IPS-15b (cell line): ENCODE results near the gene TCF19.
"Not testable (repeated sequence)": the region's sequence is repeated elsewhere in the genome, so short reads cannot be mapped to it uniquely, and the experiment has no call there.

Experiments used
- H3K27me3 ChIP-seq: one replicate; pipeline ENCODE4 v1.6.1; 2013; ENCODE audit warnings: low read length; ENCODE audit not compliant: control insufficient read depth, insufficient read depth
- H3K36me3 ChIP-seq: one replicate; pipeline ENCODE4 v1.6.1; 2013; ENCODE audit warnings: low read length; ENCODE audit not compliant: control insufficient read depth, insufficient read depth
- H3K4me1 ChIP-seq: one replicate; pipeline ENCODE4 v1.6.1; 2013; ENCODE audit warnings: mild to moderate bottlenecking, low read length; ENCODE audit not compliant: control insufficient read depth, insufficient read depth
- H3K4me3 ChIP-seq: one replicate; pipeline ENCODE4 v1.5.1; 2013; ENCODE audit warnings: low read depth, low read length
- H3K9ac ChIP-seq: one replicate; pipeline ENCODE4 v1.6.1; 2013; ENCODE audit warnings: low read depth, mild to moderate bottlenecking, low read length
- H3K9me3 ChIP-seq: one replicate; pipeline ENCODE4 v1.6.1; 2013; ENCODE audit warnings: mild to moderate bottlenecking, low read length; ENCODE audit not compliant: control insufficient read depth, insufficient read depth

TCF19 gene

GRCh38 chr6:31178143-31179041 is 20.0 kb downstream of the TCF19 start:
- Histone ChIP-seq H3K9ac (no peak overlapping the region), H3K9me3 (no peaks in the 10 kb centered on the region), H3K27me3 (no peaks in the 10 kb centered on the region), H3K4me3 (no peak overlapping the region), H3K36me3 (no peaks in the 10 kb centered on the region), H3K4me1 (peaks cover 14% of the 10 kb centered on the region)

- no peaks in the 10 kb centered on the region for H3K9me3 ChIP-seq
- no peak overlapping the region for H3K9ac ChIP-seq
- H3K4me3 ChIP-seq, result no peak overlapping the region
- H3K27me3 ChIP-seq, result no peaks in the 10 kb centered on the region
- H3K4me1 ChIP-seq, result peaks cover 7% of the 10 kb centered on the region
- H3K36me3 ChIP-seq, result no peaks in the 10 kb centered on the region
Measured at GRCh38 chr6:31179042-31179386, 20.6 kb downstream of the TCF19 start.

GRCh38 chr6:31179896-31180295 is 21.5 kb downstream of the TCF19 start:
- H3K4me3 ChIP-seq, result no peak overlapping the region
- no peaks in the 10 kb centered on the region for H3K27me3 ChIP-seq
- no peak overlapping the region for H3K9ac ChIP-seq
- no peaks in the 10 kb centered on the region for H3K9me3 ChIP-seq
- peaks cover 3% of the 10 kb centered on the region for H3K4me1 ChIP-seq
- no peaks in the 10 kb centered on the region for H3K36me3 ChIP-seq

DNA sequence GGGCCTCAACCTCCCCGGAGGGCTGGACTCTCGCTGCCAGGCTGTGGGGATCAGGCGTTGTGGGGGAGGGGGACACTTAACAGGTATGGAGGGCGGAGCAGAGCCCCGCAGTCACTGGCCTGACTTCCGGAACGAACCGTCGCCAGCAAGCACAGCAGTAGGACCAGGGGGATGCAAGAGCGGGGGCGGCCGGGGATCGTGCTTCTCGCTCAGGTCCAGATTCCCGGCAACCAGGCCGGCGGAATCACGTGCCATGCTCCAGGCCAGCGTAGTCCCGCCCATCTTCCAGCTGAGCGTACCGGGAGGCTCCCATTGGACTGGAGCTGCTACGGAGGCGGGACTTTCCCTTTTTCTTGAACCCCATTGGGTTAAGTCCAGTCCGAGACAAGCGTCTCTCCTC is 22.1 kb downstream of the TCF19 start:
- H3K4me3 ChIP-seq, result no peak overlapping the region
- H3K9me3 ChIP-seq, result no peaks in the 10 kb centered on the region
- no peak overlapping the region for H3K9ac ChIP-seq
- H3K27me3 ChIP-seq, result no peaks in the 10 kb centered on the region
- H3K4me1 ChIP-seq, result peaks cover 3% of the 10 kb centered on the region
- no peaks in the 10 kb centered on the region for H3K36me3 ChIP-seq

GRCh38 chr6:31183287-31183686 is 24.9 kb downstream of the TCF19 start:
- not testable (repeated sequence) for H3K36me3 ChIP-seq, H3K27me3 ChIP-seq, H3K4me3 ChIP-seq, H3K9me3 ChIP-seq, H3K9ac ChIP-seq, H3K4me1 ChIP-seq

GRCh38 chr6:31183859-31184258 is 25.5 kb downstream of the TCF19 start:
- not testable (repeated sequence) for H3K4me1 ChIP-seq, H3K36me3 ChIP-seq, H3K4me3 ChIP-seq, H3K9me3 ChIP-seq, H3K27me3 ChIP-seq, H3K9ac ChIP-seq

DNA sequence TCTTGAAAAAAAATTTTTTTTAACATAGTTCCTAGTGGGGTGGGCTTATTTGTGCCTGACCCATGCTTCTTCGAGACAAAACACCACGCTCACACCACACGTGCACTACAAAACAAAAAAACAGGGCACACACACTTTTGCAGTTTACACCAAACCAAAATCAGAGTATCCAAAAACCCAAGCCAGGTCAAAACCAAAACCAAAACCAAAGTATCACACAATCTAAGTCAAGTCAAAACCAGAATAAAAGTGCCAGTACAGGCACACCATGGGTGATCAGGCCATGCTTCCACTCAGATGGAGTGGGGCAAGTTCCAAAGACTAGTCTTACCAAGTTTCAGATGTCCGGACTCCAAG is 27.3 kb downstream of the TCF19 start:
- not testable (repeated sequence) for H3K4me3 ChIP-seq

GRCh38 chr6:31186052-31186734 is 27.8 kb downstream of the TCF19 start:
- H3K36me3 ChIP-seq, result no peaks in the 10 kb centered on the region
- no peak overlapping the region for H3K9ac ChIP-seq
- peaks cover 2% of the 10 kb centered on the region for H3K4me1 ChIP-seq
- H3K4me3 ChIP-seq, result no peak overlapping the region
- H3K27me3 ChIP-seq, result no peaks in the 10 kb centered on the region
- H3K9me3 ChIP-seq, result no peaks in the 10 kb centered on the region

More for the DNA sequence above, 27.3 kb downstream of the TCF19 start:
- not testable (repeated sequence) for H3K27me3 ChIP-seq, H3K9ac ChIP-seq, H3K9me3 ChIP-seq, H3K36me3 ChIP-seq, H3K4me1 ChIP-seq

- H3K27me3 ChIP-seq, result no peaks in the 10 kb centered on the region
- H3K36me3 ChIP-seq, result no peaks in the 10 kb centered on the region
- no peaks in the 10 kb centered on the region for H3K9me3 ChIP-seq
- H3K9ac ChIP-seq, result no peak overlapping the region
- H3K4me3 ChIP-seq, result no peak overlapping the region
- peaks cover 2% of the 10 kb centered on the region for H3K4me1 ChIP-seq
Measured at GRCh38 chr6:31187780-31188194, 29.4 kb downstream of the TCF19 start.

- not testable (repeated sequence) for H3K27me3 ChIP-seq, H3K36me3 ChIP-seq, H3K4me3 ChIP-seq, H3K4me1 ChIP-seq, H3K9ac ChIP-seq, H3K9me3 ChIP-seq
Measured at GRCh38 chr6:31189223-31189622, 30.8 kb downstream of the TCF19 start.

DNA sequence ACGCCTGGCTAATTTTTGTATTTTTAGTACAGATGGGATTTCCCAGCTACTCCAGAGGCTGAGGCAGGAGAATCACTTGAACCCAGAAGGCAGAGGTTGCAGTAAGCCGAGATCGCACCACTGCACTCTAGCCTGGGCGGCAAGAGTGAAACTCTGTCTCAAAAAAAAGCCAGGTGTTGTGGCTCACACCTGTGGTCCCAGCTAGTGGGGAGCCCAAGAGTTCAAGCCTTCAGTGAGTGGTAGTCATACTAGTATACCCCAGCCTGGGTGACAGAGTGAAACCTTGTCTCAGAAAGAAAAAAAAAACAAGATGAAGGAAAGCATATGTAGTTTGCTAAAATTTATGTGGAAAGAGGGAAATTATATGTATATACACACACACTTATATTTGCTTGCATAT is 32.1 kb downstream of the TCF19 start:
- no peaks in the 10 kb centered on the region for H3K9me3 ChIP-seq
- H3K27me3 ChIP-seq, result no peaks in the 10 kb centered on the region

DNA sequence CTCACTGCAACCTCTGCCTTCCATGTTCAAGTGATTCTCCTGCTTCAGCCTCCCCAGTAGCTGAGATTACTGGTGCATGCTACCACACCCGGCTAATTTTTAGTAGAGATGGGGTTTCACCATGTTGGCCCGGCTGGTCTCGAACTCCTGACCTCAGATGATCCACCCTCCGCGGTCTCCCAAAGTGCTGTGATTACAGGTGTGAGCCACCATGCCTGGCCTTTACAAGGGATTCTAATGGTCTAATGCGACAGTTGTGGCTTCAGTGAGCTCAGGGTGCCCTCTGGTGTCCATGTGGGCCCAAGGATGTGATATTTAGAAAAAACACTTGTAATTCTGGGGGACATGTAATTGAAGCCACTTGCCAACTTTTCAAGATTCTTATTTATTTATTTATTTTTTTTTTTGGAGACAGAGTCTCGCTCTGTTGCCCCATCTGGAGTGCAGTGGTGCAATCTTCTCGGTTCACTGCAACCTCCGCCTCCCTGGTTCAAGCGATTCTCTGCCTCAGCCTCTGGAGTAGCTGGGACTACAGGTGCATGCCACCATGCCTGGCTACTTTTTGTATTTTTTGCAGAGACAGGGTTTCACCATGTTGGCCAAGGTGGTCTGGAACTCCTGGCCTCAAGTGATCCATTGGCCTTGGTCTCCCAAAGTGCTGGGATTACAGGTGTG is 34.2 kb downstream of the TCF19 start:
- H3K9me3 ChIP-seq, H3K4me1 ChIP-seq, H3K4me3 ChIP-seq, H3K9ac ChIP-seq, H3K27me3 ChIP-seq, H3K36me3 ChIP-seq: not testable (repeated sequence)

More for the DNA sequence above, 32.1 kb downstream of the TCF19 start:
- Histone ChIP-seq H3K4me1 (peaks cover 2% of the 10 kb centered on the region), H3K36me3 (no peaks in the 10 kb centered on the region), H3K9ac (no peak overlapping the region), H3K4me3 (no peak overlapping the region)
